ENCODE data around the gene COL7A1. TPM values are rescaled to one million over a fixed set of nuclear protein-coding genes. Genes with fewer than 3 reads are reported as not detected.
"Not testable (repeated sequence)": the region's sequence is repeated elsewhere in the genome, so short reads cannot be mapped to it uniquely, and the experiment has no call there.

The COL7A1 gene
- total RNA-seq, 1 donor from 2014 or later = 0.13 TPM

DNA sequence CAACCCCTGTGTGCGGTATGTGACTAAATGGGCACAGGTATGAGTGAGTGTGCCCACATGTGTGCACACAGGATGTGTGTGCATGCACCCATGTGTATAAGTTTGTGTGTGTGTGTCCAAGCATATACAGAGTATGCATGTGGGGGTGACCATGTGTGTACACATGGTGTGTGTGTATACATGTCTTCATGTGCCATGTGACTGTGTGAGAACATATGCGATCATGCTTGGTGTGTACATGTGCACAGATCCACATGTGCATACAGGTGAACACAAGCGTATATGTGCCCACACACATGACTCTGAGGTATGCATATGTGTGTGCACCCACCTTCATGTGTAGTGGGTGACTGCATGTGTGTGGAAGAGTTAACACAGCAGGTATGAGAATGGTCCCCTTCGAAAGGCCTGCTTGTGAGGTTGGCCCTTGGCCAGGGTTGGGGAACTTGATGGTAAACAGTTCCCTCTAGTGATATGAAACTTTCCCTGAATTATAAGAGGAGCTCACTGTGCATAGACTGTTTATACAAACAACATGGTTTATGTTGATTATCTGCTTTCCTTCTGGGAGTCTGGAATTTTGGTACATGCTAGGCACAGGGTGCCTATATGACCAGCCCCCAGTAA, 48.8 kb downstream of the COL7A1 start:
- no peak for DNase-seq (ENCODE audit: low read depth, low spot score)

DNA sequence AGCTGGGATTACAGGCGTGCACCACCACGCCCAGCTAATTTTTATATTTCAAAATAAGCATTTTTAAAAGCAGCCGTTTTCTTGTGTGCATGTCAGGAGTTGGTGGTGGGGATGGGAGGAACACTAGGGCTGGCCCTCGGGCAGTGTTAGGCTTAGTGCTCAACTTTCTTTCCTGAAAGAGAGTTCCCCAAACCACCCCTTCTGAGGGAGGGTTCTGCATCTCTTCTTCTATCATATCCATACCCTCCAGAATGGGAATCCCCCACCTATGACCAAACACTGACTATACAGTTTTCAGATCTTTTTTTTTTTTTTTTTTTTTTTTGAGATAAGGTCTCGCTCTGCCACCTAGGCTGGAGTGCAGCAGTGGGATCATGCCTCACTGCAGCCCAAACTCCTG, 51.0 kb downstream of the COL7A1 start:
- DNase-seq (ENCODE audit: low read depth, low spot score) = no peak

DNA sequence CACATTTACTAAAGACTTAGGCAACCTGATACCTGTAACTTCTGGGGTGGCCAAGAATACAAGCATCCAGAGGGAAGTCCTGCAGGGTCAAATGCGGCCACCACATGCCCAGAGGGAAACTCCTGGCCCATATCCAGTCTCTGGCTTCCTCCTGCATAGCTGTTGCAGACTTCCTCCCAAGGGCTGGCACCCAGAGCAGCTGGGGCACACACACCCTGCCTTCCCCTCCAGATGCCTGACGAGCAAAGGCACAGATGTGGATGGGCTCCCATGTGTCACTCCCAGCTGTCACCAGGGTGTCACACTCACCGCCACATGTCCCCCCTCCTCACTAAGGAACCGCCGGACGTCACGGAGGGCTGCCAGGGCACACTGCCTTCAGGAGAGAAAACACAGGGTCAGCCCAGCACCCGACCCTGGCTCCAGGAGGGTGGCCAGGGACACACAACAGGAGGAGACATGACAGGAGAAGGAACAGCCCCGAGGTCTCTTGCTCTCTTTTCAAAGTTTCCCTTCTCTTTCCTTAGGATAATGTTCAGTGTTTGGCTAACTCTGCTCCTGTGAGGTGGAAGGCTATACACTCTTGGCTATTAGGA, 51.8 kb downstream of the COL7A1 start:
- DNase-seq (ENCODE audit: low read depth, low spot score) = no peak

DNA sequence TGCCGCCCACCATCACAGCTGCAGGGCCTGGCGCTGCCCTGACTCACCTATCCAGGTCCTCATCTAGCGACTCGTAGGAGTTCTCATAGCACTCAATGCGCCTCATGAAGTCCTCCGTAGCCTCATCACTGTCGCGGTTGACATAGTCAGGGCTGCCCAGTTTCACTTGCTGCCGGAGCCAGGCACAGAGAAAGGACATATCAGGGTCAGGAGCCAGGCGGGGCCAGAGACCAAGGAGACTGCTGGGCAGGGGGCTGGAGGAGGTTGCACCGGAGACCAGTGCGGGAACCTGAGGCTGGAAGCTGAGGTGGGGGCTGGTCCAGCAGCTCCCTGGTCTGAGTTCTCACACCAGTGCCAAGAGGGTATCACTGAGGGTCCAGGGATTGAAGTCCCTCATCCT, 56.7 kb downstream of the COL7A1 start:
- no peak for DNase-seq (ENCODE audit: low read depth, low spot score)

DNA sequence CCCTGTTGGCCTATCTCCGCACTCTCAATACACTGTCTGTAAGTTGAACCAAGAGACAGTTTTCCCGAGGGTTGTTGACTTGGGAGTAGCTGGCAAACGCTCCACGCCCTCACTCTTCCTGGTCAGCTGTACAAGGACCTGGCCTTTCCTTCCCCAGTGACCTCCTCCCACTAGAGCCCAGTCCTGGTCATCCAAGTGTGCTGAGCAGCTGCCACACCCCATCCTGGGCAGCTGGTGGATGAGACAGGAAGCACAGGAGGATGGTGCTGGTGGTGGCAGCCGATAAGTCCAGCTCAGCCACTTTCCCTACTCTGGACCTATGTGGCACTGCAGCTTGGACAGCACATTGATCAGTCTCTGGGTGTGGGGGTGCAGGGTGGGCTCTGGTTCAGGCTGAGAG, 58.3 kb downstream of the COL7A1 start:
- no peak for DNase-seq (ENCODE audit: low read depth, low spot score)

DNA sequence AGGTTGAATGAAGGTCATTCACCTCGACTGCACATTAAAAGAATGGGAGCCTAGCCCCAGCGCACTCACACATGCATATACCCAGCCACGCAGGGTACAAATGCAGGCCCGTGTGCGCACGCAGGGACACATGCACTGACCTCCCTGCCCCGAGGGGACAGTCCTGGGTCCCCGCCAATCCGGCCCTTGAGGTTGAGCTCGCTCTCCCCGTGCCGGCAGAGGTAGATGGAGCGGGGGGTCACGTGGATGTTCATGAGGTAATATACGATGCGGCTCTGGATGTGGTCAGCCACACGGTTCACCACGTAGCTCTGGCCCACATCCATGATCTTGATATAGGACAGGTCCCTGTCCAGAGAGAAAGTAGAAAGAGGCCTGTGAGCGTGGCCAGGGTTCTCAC, 59.0 kb downstream of the COL7A1 start:
- DNase-seq (ENCODE audit: low read depth, low spot score) = no peak

DNA sequence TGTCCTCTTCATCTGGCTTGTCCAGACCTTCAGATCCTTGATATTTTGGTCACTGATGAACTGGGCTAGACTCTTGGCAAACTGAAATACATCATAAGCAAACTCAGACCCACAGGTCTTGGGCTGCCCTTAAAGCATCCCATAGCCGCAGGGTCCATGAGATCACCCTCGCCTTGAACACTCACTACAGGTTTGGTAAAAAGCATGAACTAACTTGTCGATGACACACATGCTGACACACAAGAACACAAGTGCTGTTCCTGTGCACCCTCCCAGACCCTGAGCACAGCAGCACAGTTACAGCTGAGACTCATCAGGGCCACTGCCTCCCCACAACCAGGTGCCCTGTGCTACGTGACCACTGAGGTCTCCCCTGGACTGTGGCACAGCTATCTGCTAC, 59.6 kb downstream of the COL7A1 start:
- no peak for DNase-seq (ENCODE audit: low read depth, low spot score)

DNA sequence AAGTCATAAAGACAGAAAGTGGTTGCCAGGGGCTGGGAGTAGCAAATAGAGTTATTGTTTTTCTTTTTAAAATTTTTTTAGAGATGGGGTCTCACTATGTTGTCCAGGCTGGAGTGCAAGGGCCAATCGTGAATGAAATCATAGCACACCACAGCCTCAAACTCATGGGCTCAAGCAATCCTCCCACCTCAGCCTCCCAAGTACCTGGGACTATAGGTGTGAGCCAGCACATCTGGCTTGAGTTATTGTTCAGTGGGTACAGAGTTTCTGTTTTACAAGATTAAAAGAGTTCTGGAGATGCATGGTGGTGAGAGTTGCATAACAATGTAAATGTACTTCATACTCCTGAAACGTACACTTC, 62.2 kb downstream of the COL7A1 start:
- no peak for DNase-seq (ENCODE audit: low read depth, low spot score)

DNA sequence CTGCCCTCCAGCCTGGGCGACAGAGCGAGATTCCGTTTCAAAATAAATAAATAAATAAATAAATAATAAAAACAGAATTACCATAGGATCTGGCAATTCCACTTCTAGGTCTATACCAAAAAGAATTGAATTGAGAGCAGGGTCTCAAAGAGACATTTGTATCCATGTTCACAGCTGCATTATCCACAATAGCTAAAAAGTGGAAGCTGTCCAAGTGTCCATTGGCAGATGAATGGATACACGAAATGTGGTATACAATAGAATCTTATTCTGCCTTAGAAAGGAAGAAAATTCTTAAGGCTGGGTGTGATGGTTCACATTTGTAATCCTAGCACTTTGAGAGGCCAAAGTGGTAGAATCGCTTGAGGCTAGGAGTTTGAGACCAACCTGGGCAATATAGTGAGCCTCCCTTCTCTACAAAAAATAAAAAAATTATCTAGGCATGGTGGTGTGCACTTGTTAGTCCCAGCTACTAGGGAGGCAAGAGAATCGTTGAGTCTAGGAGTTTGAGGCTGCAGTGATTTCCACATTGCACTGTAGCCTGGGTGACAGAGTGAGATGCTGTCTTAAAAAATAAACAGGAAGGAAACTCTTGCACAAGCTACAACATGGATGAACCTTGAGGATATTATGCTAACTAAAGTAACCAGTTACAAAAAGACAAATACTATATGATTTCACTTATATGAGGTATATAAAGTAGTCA, 62.7 kb downstream of the COL7A1 start:
- DNase-seq (ENCODE audit: low read depth, low spot score) = no peak

DNA sequence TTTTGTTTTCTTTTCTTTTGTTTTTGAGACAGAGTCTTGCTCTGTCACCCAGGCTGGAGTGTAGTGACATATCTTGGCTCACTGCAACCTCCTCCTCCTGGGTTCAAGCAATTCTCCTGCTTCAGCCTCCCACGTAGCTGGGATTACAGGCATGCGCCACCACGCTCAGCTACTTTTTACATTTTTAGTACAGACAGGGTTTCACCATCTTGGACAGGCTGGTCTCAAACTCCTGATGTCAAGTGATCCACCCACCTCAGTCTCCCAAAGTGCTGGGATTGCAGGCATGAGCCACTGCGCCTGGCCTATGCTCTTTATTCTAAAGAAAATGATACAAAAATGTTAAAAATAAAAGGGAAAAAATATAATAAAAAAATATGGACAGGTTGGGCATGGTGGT, 64.4 kb downstream of the COL7A1 start:
- not testable (repeated sequence) for DNase-seq (ENCODE audit: low read depth, low spot score)

DNA sequence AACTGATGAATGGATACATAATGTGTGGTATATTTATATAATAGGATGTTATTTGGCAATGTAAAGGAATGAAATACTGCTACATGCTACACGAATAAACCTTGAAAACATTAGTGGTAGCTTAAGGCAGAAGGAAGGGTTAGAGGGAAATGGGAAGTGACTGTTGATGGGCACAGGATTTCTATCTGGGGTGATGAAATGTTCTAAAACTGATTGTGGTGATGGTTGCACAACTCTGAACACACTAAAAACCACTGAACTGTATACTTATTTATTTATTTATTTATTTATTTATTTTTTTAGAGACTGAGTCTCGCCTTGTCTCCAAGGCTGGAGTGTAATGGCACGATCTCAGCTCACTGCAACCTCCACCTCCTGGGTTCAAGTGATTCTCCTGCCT, 66.4 kb downstream of the COL7A1 start:
- no peak for DNase-seq (ENCODE audit: low read depth, low spot score)

DNA sequence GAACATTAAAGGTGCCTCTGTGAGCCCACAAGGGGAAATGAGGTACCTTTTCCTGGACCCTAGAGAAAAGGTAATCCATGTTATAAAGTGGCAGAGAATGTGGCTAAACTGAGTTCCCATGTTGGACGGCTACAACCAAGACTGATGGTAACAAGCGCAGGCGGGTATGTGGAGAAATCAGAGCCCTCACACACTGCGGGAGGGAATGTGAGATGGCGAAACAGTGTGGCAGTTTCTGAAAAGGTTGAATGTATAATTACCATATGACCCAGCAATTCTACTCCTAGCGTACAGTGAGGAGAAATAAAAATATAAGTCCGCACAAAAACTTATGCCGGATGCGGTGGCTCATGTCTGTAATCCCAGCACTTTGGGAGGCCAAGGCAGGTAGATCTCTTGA, 67.1 kb downstream of the COL7A1 start:
- DNase-seq (ENCODE audit: low read depth, low spot score) = no peak

DNA sequence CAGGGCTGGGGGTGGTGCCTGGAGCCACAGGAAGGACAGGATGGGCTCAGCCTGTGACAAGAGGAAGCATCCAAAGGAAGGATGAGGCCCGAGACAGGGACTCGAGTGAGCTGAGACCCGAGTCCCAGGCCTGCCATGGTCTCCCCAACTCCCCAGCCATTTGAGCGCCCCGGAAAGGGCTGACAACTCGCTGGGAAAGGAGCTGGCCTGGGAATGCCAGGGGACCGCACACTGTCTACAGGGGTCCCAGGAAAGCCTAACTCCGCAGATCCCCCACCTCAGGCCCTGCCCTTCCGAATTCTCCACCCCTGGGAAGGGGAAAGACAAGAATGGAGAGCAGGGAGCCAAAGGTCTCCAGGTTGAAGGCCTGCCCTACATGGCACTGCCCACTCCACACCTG, 70.2 kb downstream of the COL7A1 start:
- DNase-seq (ENCODE audit: low read depth, low spot score) = no peak

DNA sequence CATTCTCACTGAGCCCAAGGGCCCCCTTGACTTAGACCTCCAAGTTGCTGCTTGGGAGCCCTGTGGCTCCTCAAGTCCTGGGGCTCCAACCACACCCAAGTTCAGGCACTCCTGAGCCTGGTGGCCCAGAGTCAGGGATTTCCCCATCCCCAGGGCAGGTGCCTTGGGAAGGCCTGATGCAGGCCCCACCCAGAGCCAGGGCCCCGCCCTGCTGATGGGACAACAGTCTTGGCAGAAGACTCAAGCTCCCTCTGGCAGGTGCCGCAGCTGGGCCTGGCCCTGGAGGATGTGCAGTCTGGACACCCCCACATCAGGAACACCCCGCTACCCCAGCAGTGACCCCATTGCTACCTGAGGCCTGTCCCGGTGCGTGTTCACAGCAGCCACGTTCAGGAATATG, 73.5 kb downstream of the COL7A1 start:
- DNase-seq (ENCODE audit: low read depth, low spot score) = no peak

DNA sequence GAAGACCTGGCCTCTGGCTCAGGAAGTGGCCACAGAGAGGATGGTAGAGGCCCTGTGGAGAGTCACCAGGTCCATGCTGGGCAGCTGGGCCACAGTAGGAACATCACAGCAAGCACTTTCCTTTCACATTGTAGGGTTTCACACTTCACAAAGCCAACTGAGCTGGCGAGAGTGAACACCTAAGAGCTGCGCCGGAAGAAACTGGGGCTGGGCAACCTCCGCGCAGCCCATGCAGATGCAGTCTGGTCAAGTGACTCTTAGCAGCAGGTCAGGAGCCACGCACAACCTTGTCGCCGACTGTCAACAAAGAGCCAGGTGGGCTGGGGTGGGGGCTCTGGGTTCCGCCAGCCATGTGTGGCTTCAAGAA, 75.9 kb downstream of the COL7A1 start:
- no peak for DNase-seq (ENCODE audit: low read depth, low spot score)

DNA sequence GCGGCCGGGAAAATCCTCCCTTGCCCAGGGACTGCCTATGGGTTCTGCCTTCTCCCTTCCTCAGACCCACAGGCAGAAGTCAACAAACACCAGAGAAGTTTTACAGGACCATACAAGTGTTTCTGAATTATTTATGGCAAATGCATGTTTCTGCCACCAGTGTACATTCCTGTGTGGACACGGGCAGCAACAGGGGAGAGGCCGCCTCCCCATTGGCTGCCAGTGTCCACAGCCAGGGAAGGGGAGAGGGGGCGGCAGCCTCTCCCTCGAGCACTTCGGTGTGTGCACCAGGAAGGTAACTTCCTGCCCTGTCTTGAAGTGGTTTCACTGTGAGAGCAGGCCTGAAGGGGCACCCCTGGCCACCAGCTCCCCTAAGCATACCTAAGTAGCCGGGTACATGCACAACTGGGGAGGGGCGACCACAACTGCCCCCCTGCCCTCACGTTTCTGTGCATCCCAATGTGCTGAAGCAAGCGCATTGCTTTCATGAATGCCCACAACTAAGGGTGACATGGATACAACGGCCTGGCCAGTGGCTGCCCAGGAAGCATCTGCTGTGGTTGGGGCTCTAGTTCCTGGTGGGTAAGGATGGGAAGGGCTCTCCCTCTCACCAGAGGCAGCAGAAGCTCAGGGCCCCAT, 76.4 kb downstream of the COL7A1 start:
- no peak for DNase-seq (ENCODE audit: low read depth, low spot score)

DNA sequence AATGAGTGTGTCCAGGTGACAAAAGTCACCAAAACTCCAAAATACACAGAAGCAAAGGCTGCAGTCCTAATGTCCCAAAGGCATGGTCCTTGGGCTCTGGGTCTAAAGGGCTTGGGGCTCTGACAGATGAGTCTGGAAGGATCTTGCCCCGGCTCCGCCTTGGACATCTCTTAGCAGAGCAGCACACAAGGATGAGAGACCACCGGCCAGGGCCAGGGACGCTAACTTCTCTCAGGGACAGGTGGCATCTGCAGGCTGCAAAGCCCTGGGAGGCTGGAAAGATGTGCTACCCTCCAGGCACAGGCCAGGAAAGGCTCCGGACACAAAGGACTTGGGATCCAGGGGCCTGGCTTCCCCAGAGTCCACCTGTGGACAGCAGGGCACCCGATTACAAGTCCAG, 77.1 kb downstream of the COL7A1 start:
- DNase-seq (ENCODE audit: low read depth, low spot score) = no peak

DNA sequence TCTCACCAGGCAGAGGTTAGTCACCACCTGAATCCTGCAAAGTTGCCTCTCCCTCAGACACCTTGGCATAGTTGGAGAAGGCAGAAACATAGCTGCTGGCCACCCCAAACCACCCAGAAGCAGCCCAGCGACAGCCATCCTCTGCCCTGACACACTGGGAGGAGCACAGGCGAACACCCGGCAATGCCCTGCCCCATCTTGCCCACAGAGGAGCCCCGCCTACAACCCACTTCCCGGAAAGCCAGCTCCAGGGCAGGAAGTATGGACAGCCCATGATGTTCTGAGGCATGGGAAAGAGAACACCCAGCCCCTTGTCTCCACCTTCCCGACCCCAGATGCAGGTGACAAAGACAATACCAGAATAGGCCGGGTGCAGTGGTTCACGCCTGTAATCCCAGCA, 78.6 kb downstream of the COL7A1 start:
- DNase-seq (ENCODE audit: low read depth, low spot score) = no peak

DNA sequence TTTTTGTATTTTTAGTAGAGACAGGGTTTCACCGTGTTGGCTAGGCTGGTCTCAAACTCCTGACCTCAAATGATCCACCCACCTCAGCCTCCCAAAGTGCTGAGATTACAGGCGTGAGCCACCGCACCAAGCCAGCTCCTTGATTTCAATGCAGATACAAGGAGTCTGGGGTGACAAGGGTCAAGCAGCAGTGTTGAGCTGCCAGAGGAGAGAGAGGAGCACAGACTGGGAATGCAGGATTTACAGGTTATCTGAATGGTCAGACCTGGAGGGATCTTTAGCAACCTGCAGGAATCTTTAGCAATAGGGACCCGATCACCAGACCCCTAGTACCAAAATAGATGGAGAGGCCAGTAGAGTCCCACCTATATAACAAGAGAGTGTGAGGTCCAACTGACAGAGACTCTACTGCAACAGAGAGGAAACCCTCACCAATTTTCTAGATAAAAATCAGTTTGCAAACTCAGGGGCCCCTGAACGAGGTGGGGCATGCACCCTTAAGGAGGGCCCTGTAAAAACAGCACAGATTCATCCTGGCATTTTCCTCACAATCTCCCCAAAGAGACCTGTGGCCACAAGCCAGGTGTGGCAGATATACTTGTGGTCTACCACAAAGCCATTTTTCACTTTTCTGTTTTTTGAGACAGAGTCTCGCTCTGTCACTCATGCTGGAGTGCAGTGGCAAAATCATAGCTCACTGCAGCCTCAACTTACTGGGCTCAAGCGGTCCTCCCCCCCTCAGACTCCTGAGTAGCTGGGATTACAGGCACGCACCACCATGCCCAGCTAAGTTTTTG, 80.5 kb downstream of the COL7A1 start:
- no peak for DNase-seq (ENCODE audit: low read depth, low spot score)
